B cell (primary cell): ENCODE results near the gene SEPTIN5. TPM values are rescaled to one million over a fixed set of nuclear protein-coding genes. Genes with fewer than 3 reads are reported as not detected.

Source experiments
- ATAC-seq: fragments of 200-7000 bp; cut with Tn5 transposase; one replicate; pipeline ENCODE4 v1.10.0; 2021; ENCODE audit warnings: low read depth, mild to moderate bottlenecking, moderate number of reproducible peaks, moderate library complexity
- CTCF ChIA-PET: fragments of 350-600 bp; sonication (Branson Sonifier 250); formaldehyde crosslinking; loops from one replicate; lab custom pipeline; 2021; ENCODE audit warnings: antibody characterized with exemption, inconsistent platforms; lab: Charles Lee
- POLR2A ChIA-PET: fragments of 350-600 bp; sonication (Branson Sonifier 250); formaldehyde crosslinking; loops from one replicate; lab custom pipeline; 2021; ENCODE audit warnings: antibody characterized with exemption; lab: Charles Lee
- DNase-seq: peaks from one replicate; pipeline ENCODE4 v3.0.0; 2013
- H2AFZ ChIP-seq: 2 replicates; pipeline ENCODE4 v1.6.1; 2012; ENCODE audit warnings: mild to moderate bottlenecking, low read depth, low read length; ENCODE audit not compliant: insufficient read depth, poor library complexity, severe bottlenecking
- H3K27ac ChIP-seq, 2 donors: 1 replicate in 1 of 2; 2 replicates in 1 of 2; pipeline ENCODE4 v1.5.1; 2012 to 2013; ENCODE audit warnings: low read length in 2 of 2, mild to moderate bottlenecking in 2 of 2, moderate library complexity in 1 of 2
- H3K27me3 ChIP-seq, 4 experiments: fragments of 200-600 bp in 1 of 4; sonication (generic) in 1 of 4; replicated peaks in 1 of 4; 1 replicate in 2 of 4; 2 replicates in 2 of 4; pipeline versions ENCODE4 v1.6.1 to v1.7.0; 2013 to 2016; ENCODE audit warnings: low read length in 3 of 4, mild to moderate bottlenecking in 2 of 4, mixed read lengths in 1 of 4, moderate library complexity in 1 of 4; ENCODE audit not compliant: insufficient read depth in 4 of 4, control insufficient read depth in 3 of 4; ENCODE audit errors: control extremely low read depth in 1 of 4
- H3K36me3 ChIP-seq, 2 experiments: replicated peaks in 1 of 2; 1 replicate in 1 of 2; 2 replicates in 1 of 2; pipeline versions ENCODE4 v1.6.1 to v1.7.1; 2013; ENCODE audit warnings: low read length in 1 of 2; ENCODE audit not compliant: insufficient read depth in 2 of 2, control insufficient read depth in 1 of 2; ENCODE audit errors: control extremely low read depth in 1 of 2, extremely low read depth in 1 of 2
- H3K4me1 ChIP-seq, 2 donors: fragments of 200-600 bp in 1 of 2; sonication (generic) in 1 of 2; 1 replicate in 1 of 2; 2 replicates in 1 of 2; pipeline versions ENCODE4 v1.5.1 to v1.6.1; 2013 to 2017; ENCODE audit warnings: low read length in 2 of 2; ENCODE audit not compliant: control insufficient read depth in 2 of 2, insufficient read depth in 2 of 2
- H3K4me2 ChIP-seq: replicated peaks from 2 replicates; pipeline ENCODE3; 2012; ENCODE audit warnings: mild to moderate bottlenecking, low read depth, low read length; ENCODE audit not compliant: poor library complexity, severe bottlenecking
- H3K4me3 ChIP-seq, 5 experiments: fragments of 200-600 bp in 1 of 5; sonication (generic) in 1 of 5; 1 replicate in 3 of 5; 2 replicates in 2 of 5; pipeline versions ENCODE4 v1.5.1 to v1.7.0; 2011 to 2016; ENCODE audit warnings: low read length in 4 of 5, mild to moderate bottlenecking in 4 of 5, low read depth in 2 of 5, control low read depth in 1 of 5, moderate library complexity in 1 of 5; ENCODE audit not compliant: insufficient read depth in 1 of 5; ENCODE audit errors: control extremely low read depth in 1 of 5, extremely low read depth in 1 of 5
- H3K79me2 ChIP-seq: fragments of 200-600 bp; sonication (generic); one replicate; pipeline ENCODE4 v1.6.0; 2016; ENCODE audit warnings: low read length; ENCODE audit not compliant: control insufficient read depth, insufficient read depth
- H3K9ac ChIP-seq: fragments of 200-600 bp; sonication (generic); 2 replicates; pipeline ENCODE4 v1.6.1; 2017; ENCODE audit warnings: mild to moderate bottlenecking, low read length, moderate library complexity
- H3K9me3 ChIP-seq, 3 donors: one replicate each; pipeline versions ENCODE4 v1.6.1 to v1.7.1; 2013; ENCODE audit warnings: low read length in 2 of 3; ENCODE audit not compliant: control insufficient read depth in 2 of 3, insufficient read depth in 1 of 3; ENCODE audit errors: control extremely low read depth in 1 of 3
- H4K20me1 ChIP-seq: 2 replicates; pipeline ENCODE4 v1.6.0; 2012; ENCODE audit warnings: mild to moderate bottlenecking, low read length; ENCODE audit not compliant: insufficient read depth, control insufficient read depth, poor library complexity, severe bottlenecking
- H3K27ac Mint-ChIP-seq: one replicate; pipeline ENCODE4 v1.8.0; 2021; ENCODE audit warnings: mixed read lengths
- H3K27me3 Mint-ChIP-seq: one replicate; pipeline ENCODE4 v1.8.0; 2021; ENCODE audit warnings: mixed read lengths
- H3K4me1 Mint-ChIP-seq: one replicate; pipeline ENCODE4 v1.8.0; 2021; ENCODE audit warnings: mixed read lengths
- H3K4me3 Mint-ChIP-seq: one replicate; pipeline ENCODE4 v1.8.0; 2021; ENCODE audit warnings: mixed read lengths
- H3K9me3 Mint-ChIP-seq: one replicate; pipeline ENCODE4 v1.8.0; 2022; ENCODE audit warnings: mixed read lengths; ENCODE audit not compliant: insufficient read depth
- EZH2 ChIP-seq: IDR thresholded peaks from 2 replicates; pipeline ENCODE4 v1.6.1; 2012; ENCODE audit warnings: borderline replicate concordance, low read depth, mild to moderate bottlenecking, moderate library complexity, low read length; ENCODE audit not compliant: insufficient read depth, poor library complexity, severe bottlenecking
- WGBS: methylation state at CpG from one replicate; pipeline ENCODE4 v1.1.5; 2013; ENCODE audit warnings: missing lambda C conversion rate; ENCODE audit not compliant: insufficient coverage; 5-methylcytosine and 5-hydroxymethylcytosine counted together
- intact Hi-C: fragments of 100-400 bp; cut with micrococcal nuclease; formaldehyde crosslinking; loops from one replicate; pipeline ENCODE4 v1.10.0; 2022
- polyA plus RNA-seq: library from polyadenylated mRNA; depleted of rRNA; stranded (reverse); fragments of >200 nt; gene quantifications from 2 replicates; pipeline ENCODE4 v1.2.3, GENCODE V29; 2012
- total RNA-seq, 2 donors: library from RNA; stranded (reverse); fragments of 120-200 nt in 1 of 2; gene quantifications; 1 replicate in 1 of 2; 2 replicates in 1 of 2; pipeline versions ENCODE4 v1.2.3 to v1.2.4, GENCODE V29; 2013 to 2022
- TF ChIP-seq, protein P1 (sequence below): fragments of 200-600 bp; IDR thresholded peaks from one replicate; pipeline ENCODE4 v1.8.0; 2022; ENCODE audit warnings: antibody characterized with exemption, mild to moderate bottlenecking

The SEPTIN5 gene
- total and polyA plus RNA-seq, 2 donors (not counting 1 experiment from before 2014, with no cell fraction given), result 0.06 TPM; not detected in 1

- TF ChIP-seq, protein P1, sequence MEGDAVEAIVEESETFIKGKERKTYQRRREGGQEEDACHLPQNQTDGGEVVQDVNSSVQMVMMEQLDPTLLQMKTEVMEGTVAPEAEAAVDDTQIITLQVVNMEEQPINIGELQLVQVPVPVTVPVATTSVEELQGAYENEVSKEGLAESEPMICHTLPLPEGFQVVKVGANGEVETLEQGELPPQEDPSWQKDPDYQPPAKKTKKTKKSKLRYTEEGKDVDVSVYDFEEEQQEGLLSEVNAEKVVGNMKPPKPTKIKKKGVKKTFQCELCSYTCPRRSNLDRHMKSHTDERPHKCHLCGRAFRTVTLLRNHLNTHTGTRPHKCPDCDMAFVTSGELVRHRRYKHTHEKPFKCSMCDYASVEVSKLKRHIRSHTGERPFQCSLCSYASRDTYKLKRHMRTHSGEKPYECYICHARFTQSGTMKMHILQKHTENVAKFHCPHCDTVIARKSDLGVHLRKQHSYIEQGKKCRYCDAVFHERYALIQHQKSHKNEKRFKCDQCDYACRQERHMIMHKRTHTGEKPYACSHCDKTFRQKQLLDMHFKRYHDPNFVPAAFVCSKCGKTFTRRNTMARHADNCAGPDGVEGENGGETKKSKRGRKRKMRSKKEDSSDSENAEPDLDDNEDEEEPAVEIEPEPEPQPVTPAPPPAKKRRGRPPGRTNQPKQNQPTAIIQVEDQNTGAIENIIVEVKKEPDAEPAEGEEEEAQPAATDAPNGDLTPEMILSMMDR, result no peak
- no peak for TF ChIP-seq EZH2
- no peak for DNase-seq
- H3K27ac Mint-ChIP-seq, result no peak overlapping the region
- H3K27ac ChIP-seq, result no peak overlapping the region
- no peaks in the 10 kb centered on the region for H4K20me1 ChIP-seq
- H3K9ac ChIP-seq, result no peak overlapping the region
- peaks cover 20% of the 10 kb centered on the region for H3K27me3 Mint-ChIP-seq
- H3K9me3 ChIP-seq, result no peaks in the 10 kb centered on the region
- no peaks in the 10 kb centered on the region for H3K4me1 Mint-ChIP-seq
- WGBS, result 92% methylated on average over 20 of the region's 20 CpGs
- H2AFZ ChIP-seq, result no peak overlapping the region
- H3K4me1 ChIP-seq, result no peaks in the 10 kb centered on the region
- no peaks in the 10 kb centered on the region for H3K36me3 ChIP-seq
- ATAC-seq, result no peak
- ChIA-PET POLR2A (no interaction called here), CTCF (no interaction called here)
- no peak overlapping the region for H3K4me2 ChIP-seq
- H3K27me3 ChIP-seq, result peaks cover 0 to 5% (median under 1%) of the 10 kb centered on the region in 4 experiments
- H3K4me3 Mint-ChIP-seq, result no peak overlapping the region
- no peaks in the 10 kb centered on the region for H3K9me3 Mint-ChIP-seq
- intact Hi-C loops, result no loop called here
- no peak overlapping the region for H3K4me3 ChIP-seq
- no peaks in the 10 kb centered on the region for H3K79me2 ChIP-seq
These were observed 5.8 kb upstream of the SEPTIN5 start for GRCh38 chr22:19708321-19709011.

GRCh38 chr22:19709063-19709769, 5.1 kb upstream of the SEPTIN5 start:
- POLR2A ChIA-PET, result no interaction called here
- H3K4me2 ChIP-seq, result no peak overlapping the region
- Mint-ChIP-seq H3K27me3 (peaks cover 23% of the 10 kb centered on the region), H3K27ac (no peak overlapping the region), H3K4me3 (no peak overlapping the region), H3K4me1 (peaks cover 2% of the 10 kb centered on the region), H3K9me3 (no peaks in the 10 kb centered on the region)
- peaks cover 0 to 11% (median 3%) of the 10 kb centered on the region in 4 experiments for H3K27me3 ChIP-seq
- no peak overlapping the region for H3K4me3 ChIP-seq
- no peak overlapping the region for H3K9ac ChIP-seq
- H3K27ac ChIP-seq, result no peak overlapping the region
- ATAC-seq, result no peak
- no peak for TF ChIP-seq EZH2
- TF ChIP-seq, protein P1, result no peak
- no peaks in the 10 kb centered on the region for H3K9me3 ChIP-seq
- no peaks in the 10 kb centered on the region for H4K20me1 ChIP-seq
- no peaks in the 10 kb centered on the region for H3K79me2 ChIP-seq
- peaks cover 3% of the 10 kb centered on the region in 2 donors for H3K4me1 ChIP-seq
- peak; percentile 2 for DNase-seq
- CTCF ChIA-PET, result no interaction called here
- H3K36me3 ChIP-seq, result no peaks in the 10 kb centered on the region
- H2AFZ ChIP-seq, result no peak overlapping the region
- 93% methylated on average over 17 of the region's 19 CpGs for WGBS
- intact Hi-C loops, result no loop called here
